HepG2 (cell line): ENCODE measurements around the gene EPHA2. TPM values are rescaled to one million over a fixed set of nuclear protein-coding genes. Genes with fewer than 3 reads are reported as not detected.

Source experiments
- AGO1 ChIP-seq: fragments of 200-400 bp; formaldehyde crosslinking; IDR thresholded peaks from 2 replicates; pipeline ENCODE4 v1.6.1; 2017; ENCODE audit warnings: mild to moderate bottlenecking, low read depth, low read length, moderate library complexity; ENCODE audit not compliant: poor library complexity, severe bottlenecking
- KLF6 ChIP-seq: IDR thresholded peaks from 2 replicates; pipeline ENCODE4 v1.8.0; 2016; ENCODE audit warnings: missing biosample characterization, missing genetic modification reagents
- LBX2 ChIP-seq: sonication (generic); formaldehyde crosslinking; IDR thresholded peaks from 2 replicates; pipeline ENCODE4 v1.5.0; 2020; ENCODE audit warnings: missing genetic modification reagents, mild to moderate bottlenecking, borderline replicate concordance
- MIXL1 ChIP-seq: IDR thresholded peaks from 2 replicates; pipeline ENCODE4 v1.6.1; 2016
- RERE ChIP-seq: IDR thresholded peaks from 2 replicates; pipeline ENCODE4 v1.6.1; 2016; ENCODE audit warnings: low read depth, missing genetic modification reagents, missing compliant biosample characterization
- TAF1 ChIP-seq: sonication (generic); formaldehyde crosslinking; IDR thresholded peaks from 2 replicates; pipeline ENCODE4 v1.4.0; 2020; ENCODE audit warnings: missing genetic modification reagents
- TFAP4 ChIP-seq: sonication (generic); IDR thresholded peaks from 2 replicates; pipeline ENCODE4 v1.6.1; 2016; ENCODE audit warnings: low read depth, borderline replicate concordance
- ZBTB38 ChIP-seq: sonication (generic); formaldehyde crosslinking; IDR thresholded peaks from 2 replicates; pipeline ENCODE4 v1.5.1; 2020; ENCODE audit warnings: mild to moderate bottlenecking, missing genetic modification reagents
- ZNF275 ChIP-seq: sonication (generic); formaldehyde crosslinking; IDR thresholded peaks from 2 replicates; pipeline ENCODE4 v1.8.0; 2022; ENCODE audit warnings: missing genetic modification reagents, mild to moderate bottlenecking, inconsistent platforms, borderline replicate concordance
- ZNF430 ChIP-seq: sonication (generic); formaldehyde crosslinking; IDR thresholded peaks from 2 replicates; pipeline ENCODE4 v1.9.0; 2021; ENCODE audit warnings: mild to moderate bottlenecking, missing genetic modification reagents
- ZNF44 ChIP-seq: sonication (generic); formaldehyde crosslinking; IDR thresholded peaks from 2 replicates; pipeline ENCODE4 v1.5.1; 2020; ENCODE audit warnings: mild to moderate bottlenecking, missing genetic modification reagents
- ZNF496 ChIP-seq: sonication (generic); formaldehyde crosslinking; IDR thresholded peaks from 2 replicates; pipeline ENCODE4 v1.8.1; 2023; ENCODE audit warnings: mild to moderate bottlenecking, moderate library complexity, missing genetic modification reagents; ENCODE audit not compliant: insufficient replicate concordance
- ZNF563 ChIP-seq: sonication (generic); formaldehyde crosslinking; IDR thresholded peaks from 2 replicates; pipeline ENCODE4 v1.8.0; 2022; ENCODE audit warnings: mild to moderate bottlenecking, moderate library complexity, missing genetic modification reagents
- ZNF572 ChIP-seq: sonication (generic); formaldehyde crosslinking; IDR thresholded peaks from 2 replicates; pipeline ENCODE4 v1.5.1; 2020; ENCODE audit warnings: mild to moderate bottlenecking, missing genetic modification reagents
- ZNF574 ChIP-seq: sonication (generic); formaldehyde crosslinking; IDR thresholded peaks from 2 replicates; pipeline ENCODE4 v1.4.0; 2020; ENCODE audit warnings: missing genetic modification reagents
- ZNF7 ChIP-seq: IDR thresholded peaks from 2 replicates; pipeline ENCODE4 v1.6.1; 2016; ENCODE audit warnings: missing biosample characterization, missing genetic modification reagents
- ZNF724P ChIP-seq: sonication (generic); formaldehyde crosslinking; IDR thresholded peaks from 2 replicates; pipeline ENCODE4 v1.8.0; 2022; ENCODE audit warnings: missing genetic modification reagents, borderline replicate concordance
- ZNF788 ChIP-seq: sonication (generic); formaldehyde crosslinking; IDR thresholded peaks from 2 replicates; pipeline ENCODE4 v1.5.0; 2020; ENCODE audit warnings: mild to moderate bottlenecking, missing genetic modification reagents, borderline replicate concordance
- polyA plus RNA-seq, 8 experiments: library from polyadenylated mRNA; depleted of rRNA in 3 of 8; stranded (reverse) in 7 of 8; unstranded in 1 of 8; fragments of >200 nt; fragmentation: Illumina TruSeq in 4 of 8; extraction: Trizol in 4 of 8; gene quantifications; 2 replicates each; pipeline versions ENCODE4 v1.2.1 to v1.2.3, GENCODE V29; 2011 to 2016; ENCODE audit warnings: low read depth in 4 of 8, missing spikeins in 1 of 8, mixed read lengths in 1 of 8; ENCODE audit not compliant: insufficient read depth in 1 of 8
- total RNA-seq, 5 experiments: library from RNA; depleted of rRNA; stranded (reverse); fragments of >200 nt; fragmentation: Illumina TruSeq; extraction: Trizol; gene quantifications; 2 replicates each; pipeline ENCODE4 v1.2.3, GENCODE V29; 2016; ENCODE audit warnings: low read depth in 1 of 5

The EPHA2 gene
- total and polyA plus RNA-seq, 2 of the 13 experiments (the other 11 are each of a cell fraction or from before 2014, with no cell fraction given), result 33.6 to 53.6 TPM

GRCh38 chr1:16181887-16182719, 26.2 kb upstream of the EPHA2 start (continued):
- TF ChIP-seq ZNF430 (0 out of 2 replicates have a peak, but pooled peaks have one; percentile 40), TAF1 (CRISPR knock-in tag) (peak; percentile 47), ZNF275 (no peak), AGO1 (peak; percentile 39), RERE (CRISPR knock-in tag) (peak; percentile 63; the same call in 1 of the 2 replicates), ZBTB38 (CRISPR knock-in tag) (peak; percentile 75; the same call in 1 of the 2 replicates), ZNF724P (CRISPR knock-in tag) (no peak), MIXL1 (CRISPR knock-in tag) (no peak), ZNF574 (peak; percentile 55; the same call in 1 of the 2 replicates), ZNF496 (CRISPR knock-in tag) (no peak), ZNF7 (CRISPR knock-in tag) (no peak), ZNF563 (CRISPR knock-in tag) (peak; percentile 61; the same call in 1 of the 2 replicates), ZNF44 (CRISPR knock-in tag) (no peak), TFAP4 (no peak), LBX2 (CRISPR knock-in tag) (no peak), KLF6 (CRISPR knock-in tag) (no peak), ZNF572 (CRISPR knock-in tag) (no peak), ZNF788 (CRISPR knock-in tag) (peak; percentile 73; the same call in 1 of the 2 replicates)
